ACHN (cell line): ENCODE measurements around the gene NXNL1.

Experiments
- DNase-seq: peaks from one replicate; pipeline ENCODE4 v3.0.0-alpha.2; 2015
- in situ Hi-C: cut with HindIII; loops from 2 replicates; pipeline ENCODE4 v1.10.0; 2017; ENCODE audit warnings: low sequenced_read_pairs, low pct_ligation_motif_present, low pct_unique_long_range_greater_than_20kb

The NXNL1 gene

GRCh38 chr19:17436094-17436873 is 24.4 kb downstream of the NXNL1 start:
- DNase-seq: no peak
- in situ Hi-C loops: no loop called here

GRCh38 chr19:17435218-17435617 is 25.5 kb downstream of the NXNL1 start:
- no peak for DNase-seq
- in situ Hi-C loops: no loop called here

- in situ Hi-C loops: no loop called here
- DNase-seq: no peak
Observed at GRCh38 chr19:17431417-17431816, 29.3 kb downstream of the NXNL1 start.

- no peak for DNase-seq
- in situ Hi-C loops: no loop called here
Observed at GRCh38 chr19:17429641-17430113, 31.0 kb downstream of the NXNL1 start.

- DNase-seq: no peak
- in situ Hi-C loops: no loop called here
Observed at GRCh38 chr19:17424743-17425365, 35.9 kb downstream of the NXNL1 start.

GRCh38 chr19:17423429-17424208 is 37.1 kb downstream of the NXNL1 start:
- DNase-seq: no peak
- in situ Hi-C loops: no loop called here

- in situ Hi-C loops: no loop called here
- DNase-seq: no peak
Observed at GRCh38 chr19:17421942-17422341, 38.8 kb downstream of the NXNL1 start.

GRCh38 chr19:17420475-17420924 is 40.2 kb downstream of the NXNL1 start:
- peak; percentile 19 for DNase-seq
- in situ Hi-C loops: no loop called here

GRCh38 chr19:17419621-17420474 is 40.9 kb downstream of the NXNL1 start, which contains the start of gene MVB12A:
TSS of gene MVB12A (plus strand) at chr19:17420047. CDS start at chr19:17420136, 89 bp downstream.
- in situ Hi-C loops: no loop called here
- DNase-seq: peak; percentile 98

- in situ Hi-C loops: no loop called here
- DNase-seq: no peak
Observed at GRCh38 chr19:17419154-17419620, 41.5 kb downstream of the NXNL1 start.

GRCh38 chr19:17418710-17419109 is 42.0 kb downstream of the NXNL1 start:
- in situ Hi-C loops: no loop called here
- DNase-seq: no peak

- DNase-seq: no peak
- in situ Hi-C loops: no loop called here
Observed at GRCh38 chr19:17415121-17415520, 45.6 kb downstream of the NXNL1 start.

- in situ Hi-C loops: no loop called here
- no peak for DNase-seq
Observed at GRCh38 chr19:17414097-17414496, 46.6 kb downstream of the NXNL1 start.

GRCh38 chr19:17411801-17412200 is 48.9 kb downstream of the NXNL1 start:
- no peak for DNase-seq
- in situ Hi-C loops: no loop called here

- in situ Hi-C loops: no loop called here
- DNase-seq: no peak
Observed at GRCh38 chr19:17409990-17410389, 50.7 kb downstream of the NXNL1 start.

GRCh38 chr19:17406887-17407196 is 53.9 kb downstream of the NXNL1 start:
- in situ Hi-C loops: no loop called here
- DNase-seq: no peak

GRCh38 chr19:17406046-17406886 is 54.5 kb downstream of the NXNL1 start:
- no peak for DNase-seq
- in situ Hi-C loops: no loop called here
